GM13976 (cell line): ENCODE data around the gene ILF3.
"Not testable (repeated sequence)": the region's sequence is repeated elsewhere in the genome, so short reads cannot be mapped to it uniquely, and the experiment has no call there.

Experiments
- DNase-seq: peaks from one replicate; pipeline ENCODE4 v3.0.0; 2012; ENCODE audit warnings: low spot score
- in situ Hi-C: fragments of 300-500 bp; cut with MboI; formaldehyde crosslinking; loops from one replicate; pipeline ENCODE4 v1.12.0; 2022; ENCODE audit warnings: low sequenced_read_pairs, mixed read lengths, inconsistent platforms; ENCODE audit not compliant: unreplicated experiment
- TF ChIP-seq, protein P1 (sequence below): IDR thresholded peaks from 2 replicates; pipeline ENCODE4 v1.5.1; 2012; ENCODE audit warnings: borderline replicate concordance, mild to moderate bottlenecking; ENCODE audit not compliant: insufficient read depth; ENCODE audit errors: extremely low read depth, missing control alignments, control extremely low read depth

ILF3 gene

DNA sequence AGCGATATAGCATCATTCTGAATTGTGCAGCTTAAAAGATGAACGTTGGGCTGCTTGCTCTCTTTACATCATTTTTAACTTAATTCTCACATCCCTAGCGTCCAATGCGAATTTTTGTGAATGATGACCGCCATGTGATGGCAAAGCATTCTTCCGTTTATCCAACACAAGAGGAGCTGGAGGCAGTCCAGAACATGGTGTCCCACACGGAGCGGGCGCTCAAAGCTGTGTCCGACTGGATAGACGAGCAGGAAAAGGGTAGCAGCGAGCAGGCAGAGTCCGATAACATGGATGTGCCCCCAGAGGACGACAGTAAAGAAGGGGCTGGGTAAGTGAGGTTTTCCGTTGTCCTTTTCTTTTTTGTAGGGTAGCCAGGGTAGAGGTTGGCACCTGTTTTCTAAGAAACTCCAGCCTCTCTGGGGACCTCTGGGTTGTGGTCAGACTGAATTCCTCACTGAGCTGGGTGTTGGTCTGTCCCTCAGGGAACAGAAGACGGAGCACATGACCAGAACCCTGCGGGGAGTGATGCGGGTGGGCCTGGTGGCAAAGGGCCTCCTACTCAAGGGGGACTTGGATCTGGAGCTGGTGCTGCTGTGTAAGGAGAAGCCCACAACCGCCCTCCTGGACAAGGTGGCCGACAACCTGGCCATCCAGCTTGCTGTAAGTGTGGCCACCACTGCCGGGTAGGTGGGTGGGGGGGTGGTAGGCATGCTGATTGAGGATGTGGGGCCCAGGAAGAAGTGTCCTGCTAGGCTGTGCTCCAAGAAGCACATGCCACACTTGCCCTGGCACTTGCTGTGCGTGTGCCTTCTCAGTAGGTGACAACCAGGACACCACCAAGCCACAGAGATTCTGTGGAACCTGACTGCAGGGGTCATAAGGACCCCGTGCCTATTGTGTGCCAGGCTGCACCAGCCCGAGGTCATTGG lies 17.0 kb downstream of the ILF3 start:
- TF ChIP-seq, protein P1, sequence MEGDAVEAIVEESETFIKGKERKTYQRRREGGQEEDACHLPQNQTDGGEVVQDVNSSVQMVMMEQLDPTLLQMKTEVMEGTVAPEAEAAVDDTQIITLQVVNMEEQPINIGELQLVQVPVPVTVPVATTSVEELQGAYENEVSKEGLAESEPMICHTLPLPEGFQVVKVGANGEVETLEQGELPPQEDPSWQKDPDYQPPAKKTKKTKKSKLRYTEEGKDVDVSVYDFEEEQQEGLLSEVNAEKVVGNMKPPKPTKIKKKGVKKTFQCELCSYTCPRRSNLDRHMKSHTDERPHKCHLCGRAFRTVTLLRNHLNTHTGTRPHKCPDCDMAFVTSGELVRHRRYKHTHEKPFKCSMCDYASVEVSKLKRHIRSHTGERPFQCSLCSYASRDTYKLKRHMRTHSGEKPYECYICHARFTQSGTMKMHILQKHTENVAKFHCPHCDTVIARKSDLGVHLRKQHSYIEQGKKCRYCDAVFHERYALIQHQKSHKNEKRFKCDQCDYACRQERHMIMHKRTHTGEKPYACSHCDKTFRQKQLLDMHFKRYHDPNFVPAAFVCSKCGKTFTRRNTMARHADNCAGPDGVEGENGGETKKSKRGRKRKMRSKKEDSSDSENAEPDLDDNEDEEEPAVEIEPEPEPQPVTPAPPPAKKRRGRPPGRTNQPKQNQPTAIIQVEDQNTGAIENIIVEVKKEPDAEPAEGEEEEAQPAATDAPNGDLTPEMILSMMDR, result no peak
- in situ Hi-C loops, result no loop called here
- DNase-seq, result no peak

DNA sequence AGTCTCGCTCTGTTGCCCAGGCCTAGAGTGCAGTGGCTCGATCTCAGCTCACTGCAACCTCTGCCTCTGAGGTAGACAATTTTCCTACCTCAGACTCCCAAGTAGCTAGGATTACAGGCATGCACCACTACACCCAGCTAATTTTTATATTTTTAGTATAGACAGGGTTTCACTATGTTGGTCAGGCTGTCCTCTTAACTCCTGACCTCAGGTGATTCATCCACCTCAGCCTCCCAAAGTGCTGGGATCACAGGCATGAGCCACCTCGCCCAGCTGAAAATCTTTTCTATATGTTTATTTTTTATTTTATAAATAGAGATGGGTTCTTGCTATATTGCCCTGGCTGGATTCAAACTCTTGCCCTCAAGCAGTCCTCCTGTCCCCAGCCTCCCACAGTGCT lies 17.8 kb downstream of the ILF3 start:
- in situ Hi-C loops, DNase-seq: not testable (repeated sequence)

DNA sequence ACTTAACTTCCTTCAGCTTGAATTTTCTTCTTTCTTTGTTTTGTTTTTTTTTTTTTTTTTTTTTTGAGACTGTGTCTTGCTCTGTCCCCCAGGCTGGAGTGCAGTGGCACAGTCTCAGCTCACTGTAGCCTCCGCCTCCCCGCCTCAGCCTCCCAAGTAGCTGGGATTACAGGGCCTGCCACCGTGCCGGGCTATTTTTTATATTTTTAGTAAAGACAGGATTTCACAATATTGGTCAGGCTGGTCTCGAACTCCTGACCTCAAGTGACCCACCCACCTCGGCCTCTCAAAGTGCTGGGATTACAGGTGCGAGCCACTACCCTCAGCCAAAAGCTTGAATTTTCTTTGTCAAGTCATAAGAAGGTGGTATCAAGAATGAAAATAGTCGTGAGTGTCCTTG lies 21.1 kb downstream of the ILF3 start:
- in situ Hi-C loops, DNase-seq: not testable (repeated sequence)

DNA sequence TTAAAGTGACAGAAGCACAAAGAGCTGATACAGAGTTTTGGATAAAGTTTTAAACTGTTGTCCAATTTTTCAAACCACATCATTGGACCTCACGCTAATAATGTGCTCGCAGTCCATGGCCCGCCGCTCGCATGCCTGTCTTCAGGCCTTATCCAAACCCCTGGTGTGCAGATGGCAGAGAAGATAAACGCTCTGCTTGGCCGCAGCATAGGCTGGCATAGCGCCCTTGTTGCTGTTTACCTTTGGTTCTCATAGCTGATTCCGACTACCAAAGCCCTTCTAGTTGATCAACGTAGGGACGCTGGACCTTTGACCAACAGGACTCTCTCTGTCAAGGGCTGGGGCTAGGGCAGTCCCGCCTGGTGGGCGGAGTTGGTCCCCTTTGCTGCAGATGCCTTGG lies 23.6 kb downstream of the ILF3 start:
- TF ChIP-seq, protein P1, result no peak
- in situ Hi-C loops, result no loop called here
- no peak for DNase-seq

DNA sequence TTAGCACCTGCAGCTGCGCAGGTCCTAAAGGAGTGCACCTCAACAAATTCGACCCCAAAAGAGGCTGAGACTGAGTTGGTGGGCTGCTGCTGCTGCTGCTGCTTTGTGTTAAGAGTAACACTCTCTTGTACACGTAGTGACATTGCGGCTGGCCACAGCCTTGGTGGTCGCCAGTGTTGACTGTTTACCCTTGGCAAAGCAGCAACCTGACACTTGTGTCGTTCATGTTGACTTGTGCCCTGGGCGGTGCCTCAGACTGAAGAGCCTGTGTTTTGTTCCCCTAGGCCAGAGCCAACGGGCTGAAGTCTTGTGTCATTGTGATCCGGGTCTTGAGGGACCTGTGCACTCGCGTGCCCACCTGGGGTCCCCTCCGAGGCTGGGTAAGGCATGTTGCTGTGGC lies 24.7 kb downstream of the ILF3 start:
- in situ Hi-C loops, result no loop called here
- DNase-seq, result no peak

DNA sequence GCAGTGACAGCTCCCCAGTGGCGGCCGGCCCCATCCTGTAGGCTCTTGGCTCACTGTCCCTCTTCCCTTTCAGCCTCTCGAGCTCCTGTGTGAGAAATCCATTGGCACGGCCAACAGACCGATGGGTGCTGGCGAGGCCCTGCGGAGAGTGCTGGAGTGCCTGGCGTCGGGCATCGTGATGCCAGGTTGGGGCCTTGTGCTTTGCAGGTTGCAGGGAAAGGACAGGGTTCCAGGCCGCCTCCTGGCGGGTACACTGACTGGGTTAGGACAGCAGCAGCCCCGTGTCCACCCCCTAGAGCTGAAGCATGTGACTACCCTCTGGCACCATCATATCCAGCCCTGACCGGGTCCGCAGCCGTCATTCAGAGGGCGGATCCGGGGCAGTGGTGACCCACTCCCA lies 25.6 kb downstream of the ILF3 start:
- no peak for DNase-seq
- TF ChIP-seq, protein P1, result no peak
- in situ Hi-C loops, result no loop called here

More for the DNA sequence above, 24.7 kb downstream of the ILF3 start:
- TF ChIP-seq, protein P1, result no peak

DNA sequence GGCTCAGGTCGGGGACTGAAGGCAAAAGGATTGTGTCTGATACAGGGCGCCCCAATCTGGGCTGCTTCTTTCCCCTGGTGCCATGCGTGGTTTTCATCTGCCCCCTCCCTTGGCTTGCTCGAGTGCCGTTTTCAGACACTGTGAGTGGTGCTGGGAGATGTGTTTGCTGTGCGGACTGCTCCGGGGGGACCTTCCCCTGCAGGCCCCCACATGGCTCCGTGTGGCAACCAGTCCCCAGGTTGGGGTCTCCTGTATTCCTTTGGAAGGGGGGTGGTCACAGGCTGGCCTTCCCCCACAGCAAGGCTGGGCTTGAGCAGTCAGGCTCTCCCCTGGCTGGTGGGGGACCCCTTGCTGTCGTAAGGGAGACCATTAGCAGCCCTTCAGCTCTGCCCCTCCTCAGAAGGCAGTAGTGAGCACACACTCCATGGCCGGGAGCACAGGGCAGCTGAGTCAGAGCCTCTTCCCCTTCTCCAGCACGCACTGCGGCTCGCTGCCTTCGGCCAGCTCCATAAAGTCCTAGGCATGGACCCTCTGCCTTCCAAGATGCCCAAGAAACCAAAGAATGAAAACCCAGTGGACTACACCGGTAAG lies 26.5 kb downstream of the ILF3 start:
- TF ChIP-seq, protein P1, result no peak
- no peak for DNase-seq
- in situ Hi-C loops, result no loop called here
